SK-N-SH treated with all-trans-retinoic acid at 6 μM for 48 hours (cell line): Measurements from ENCODE around the gene ANKS1A.

ENCODE experiments used
- ARNTL ChIP-seq: fragments of 450-650 bp; formaldehyde crosslinking; IDR thresholded peaks from 2 replicates; pipeline ENCODE4 v1.5.0; 2020; ENCODE audit warnings: low read depth, mild to moderate bottlenecking, moderate library complexity, borderline replicate concordance
- GLIS3 ChIP-seq: fragments of 250-450 bp; sonication (Bioruptor Pico); IDR thresholded peaks from 2 replicates; pipeline ENCODE4 v1.5.0; 2020; ENCODE audit warnings: mild to moderate bottlenecking, moderate library complexity
- OSR1 ChIP-seq: fragments of 250-450 bp; sonication (Bioruptor Pico); IDR thresholded peaks from 2 replicates; pipeline ENCODE4 v1.8.0; 2022; ENCODE audit warnings: moderate library complexity, mild to moderate bottlenecking, inconsistent platforms
- RARB ChIP-seq: fragments of 250-450 bp; sonication (Bioruptor Pico); IDR thresholded peaks from 2 replicates; pipeline ENCODE4 v1.8.0; 2021; ENCODE audit warnings: mild to moderate bottlenecking, moderate library complexity
- SNAI2 ChIP-seq: fragments of 250-450 bp; sonication (Bioruptor Pico); IDR thresholded peaks from 2 replicates; pipeline ENCODE4 v1.5.0; 2020; ENCODE audit warnings: mild to moderate bottlenecking, moderate library complexity
- TCF4 ChIP-seq: fragments of 250-450 bp; sonication (Bioruptor Pico); IDR thresholded peaks from 2 replicates; pipeline ENCODE4 v1.8.0; 2021; ENCODE audit warnings: mild to moderate bottlenecking, moderate library complexity, borderline replicate concordance
- TOX ChIP-seq: fragments of 250-450 bp; sonication (Bioruptor Pico); IDR thresholded peaks from 2 replicates; pipeline ENCODE4 v1.8.0; 2021; ENCODE audit warnings: mild to moderate bottlenecking, moderate library complexity, borderline replicate concordance
- ZFP3 ChIP-seq: fragments of 250-450 bp; sonication (Bioruptor Pico); IDR thresholded peaks from 2 replicates; pipeline ENCODE4 v1.5.0; 2020; ENCODE audit warnings: mild to moderate bottlenecking, moderate library complexity
- ZNF8 ChIP-seq: fragments of 450-650 bp; formaldehyde crosslinking; IDR thresholded peaks from 2 replicates; pipeline ENCODE4 v1.5.0; 2020; ENCODE audit warnings: mild to moderate bottlenecking, moderate library complexity
- TF ChIP-seq, protein P1 (sequence below): fragments of 250-450 bp; sonication (Bioruptor Pico); IDR thresholded peaks from 2 replicates; pipeline ENCODE4 v1.5.1; 2021; ENCODE audit warnings: mild to moderate bottlenecking, moderate library complexity
- TF ChIP-seq, protein P2 (sequence below): fragments of 250-450 bp; sonication (Bioruptor Pico); IDR thresholded peaks from 2 replicates; pipeline ENCODE4 v1.8.0; 2020; ENCODE audit warnings: mild to moderate bottlenecking, moderate library complexity, borderline replicate concordance
- TF ChIP-seq, protein P3 (sequence below): fragments of 250-450 bp; sonication (Bioruptor Pico); IDR thresholded peaks from 2 replicates; pipeline ENCODE4 v1.8.0; 2021; ENCODE audit warnings: low read depth, mild to moderate bottlenecking, moderate library complexity, borderline replicate concordance

DNA sequence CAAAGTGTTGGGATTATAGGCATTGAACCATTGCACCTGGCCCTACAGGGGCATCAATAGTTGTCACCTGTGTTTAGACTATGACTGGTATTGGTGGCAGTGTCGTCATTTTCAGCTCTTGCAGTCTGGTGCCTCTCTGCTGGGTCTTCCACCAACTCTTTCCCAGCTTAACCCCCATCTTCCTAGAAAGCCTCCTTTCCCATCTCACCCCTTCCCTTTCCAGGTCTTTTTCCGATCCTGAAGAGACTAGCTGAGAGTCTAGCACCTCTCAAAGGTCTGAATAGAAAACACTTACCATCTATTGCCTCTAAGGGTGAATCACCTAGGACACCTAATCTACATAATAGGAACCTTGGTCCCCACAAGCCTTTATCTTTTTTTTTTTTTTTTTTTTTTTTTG lies 181.1 kb downstream of the ANKS1A start:
- TF ChIP-seq OSR1 (CRISPR knock-in tag) = no peak
- no peak for TF ChIP-seq TCF4
- TF ChIP-seq, protein P1, sequence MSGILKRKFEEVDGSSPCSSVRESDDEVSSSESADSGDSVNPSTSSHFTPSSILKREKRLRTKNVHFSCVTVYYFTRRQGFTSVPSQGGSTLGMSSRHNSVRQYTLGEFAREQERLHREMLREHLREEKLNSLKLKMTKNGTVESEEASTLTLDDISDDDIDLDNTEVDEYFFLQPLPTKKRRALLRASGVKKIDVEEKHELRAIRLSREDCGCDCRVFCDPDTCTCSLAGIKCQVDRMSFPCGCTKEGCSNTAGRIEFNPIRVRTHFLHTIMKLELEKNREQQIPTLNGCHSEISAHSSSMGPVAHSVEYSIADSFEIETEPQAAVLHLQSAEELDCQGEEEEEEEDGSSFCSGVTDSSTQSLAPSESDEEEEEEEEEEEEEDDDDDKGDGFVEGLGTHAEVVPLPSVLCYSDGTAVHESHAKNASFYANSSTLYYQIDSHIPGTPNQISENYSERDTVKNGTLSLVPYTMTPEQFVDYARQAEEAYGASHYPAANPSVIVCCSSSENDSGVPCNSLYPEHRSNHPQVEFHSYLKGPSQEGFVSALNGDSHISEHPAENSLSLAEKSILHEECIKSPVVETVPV (CRISPR knock-in tag) = no peak
- TF ChIP-seq ZNF8 = no peak
- no peak for TF ChIP-seq TOX (CRISPR knock-in tag)
- no peak for TF ChIP-seq ARNTL (CRISPR knock-in tag)
- no peak for TF ChIP-seq SNAI2 (CRISPR knock-in tag)
- TF ChIP-seq ZFP3 = no peak
- TF ChIP-seq, protein P2, sequence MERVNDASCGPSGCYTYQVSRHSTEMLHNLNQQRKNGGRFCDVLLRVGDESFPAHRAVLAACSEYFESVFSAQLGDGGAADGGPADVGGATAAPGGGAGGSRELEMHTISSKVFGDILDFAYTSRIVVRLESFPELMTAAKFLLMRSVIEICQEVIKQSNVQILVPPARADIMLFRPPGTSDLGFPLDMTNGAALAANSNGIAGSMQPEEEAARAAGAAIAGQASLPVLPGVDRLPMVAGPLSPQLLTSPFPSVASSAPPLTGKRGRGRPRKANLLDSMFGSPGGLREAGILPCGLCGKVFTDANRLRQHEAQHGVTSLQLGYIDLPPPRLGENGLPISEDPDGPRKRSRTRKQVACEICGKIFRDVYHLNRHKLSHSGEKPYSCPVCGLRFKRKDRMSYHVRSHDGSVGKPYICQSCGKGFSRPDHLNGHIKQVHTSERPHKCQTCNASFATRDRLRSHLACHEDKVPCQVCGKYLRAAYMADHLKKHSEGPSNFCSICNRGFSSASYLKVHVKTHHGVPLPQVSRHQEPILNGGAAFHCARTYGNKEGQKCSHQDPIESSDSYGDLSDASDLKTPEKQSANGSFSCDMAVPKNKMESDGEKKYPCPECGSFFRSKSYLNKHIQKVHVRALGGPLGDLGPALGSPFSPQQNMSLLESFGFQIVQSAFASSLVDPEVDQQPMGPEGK (CRISPR knock-in tag) = no peak
- TF ChIP-seq RARB (CRISPR knock-in tag) = no peak
- TF ChIP-seq, protein P3, sequence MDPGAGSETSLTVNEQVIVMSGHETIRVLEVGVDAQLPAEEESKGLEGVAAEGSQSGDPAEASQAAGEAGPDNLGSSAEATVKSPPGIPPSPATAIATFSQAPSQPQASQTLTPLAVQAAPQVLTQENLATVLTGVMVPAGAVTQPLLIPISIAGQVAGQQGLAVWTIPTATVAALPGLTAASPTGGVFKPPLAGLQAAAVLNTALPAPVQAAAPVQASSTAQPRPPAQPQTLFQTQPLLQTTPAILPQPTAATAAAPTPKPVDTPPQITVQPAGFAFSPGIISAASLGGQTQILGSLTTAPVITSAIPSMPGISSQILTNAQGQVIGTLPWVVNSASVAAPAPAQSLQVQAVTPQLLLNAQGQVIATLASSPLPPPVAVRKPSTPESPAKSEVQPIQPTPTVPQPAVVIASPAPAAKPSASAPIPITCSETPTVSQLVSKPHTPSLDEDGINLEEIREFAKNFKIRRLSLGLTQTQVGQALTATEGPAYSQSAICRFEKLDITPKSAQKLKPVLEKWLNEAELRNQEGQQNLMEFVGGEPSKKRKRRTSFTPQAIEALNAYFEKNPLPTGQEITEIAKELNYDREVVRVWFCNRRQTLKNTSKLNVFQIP (CRISPR knock-in tag) = no peak
- TF ChIP-seq GLIS3 (CRISPR knock-in tag) = no peak
